ENCODE measurements around the gene OSBPL9. TPM values are rescaled to one million over a fixed set of nuclear protein-coding genes. Genes with fewer than 3 reads are reported as not detected.

Gene OSBPL9
- total RNA-seq, 4 donors from 2014 or later: 95.6 to 272 (median 128) TPM

- H3K27me3 ChIP-seq: no peaks in the 10 kb centered on the region
- 99% methylated on average over 2 of the region's 2 CpGs for WGBS, 2 donors
- intact Hi-C loops (cut with DNase I): no loop called here
- no peaks in the 10 kb centered on the region for H3K36me3 ChIP-seq
- H3K4me3 ChIP-seq (replicated peaks in 1 of 3): no peak overlapping the region
- DNase-seq: no peak
- no peaks in the 10 kb centered on the region for H3K9me3 ChIP-seq
- H3K4me1 ChIP-seq: no peaks in the 10 kb centered on the region
- no peak overlapping the region for H3K27ac ChIP-seq
- TF ChIP-seq CTCF (IDR thresholded peaks at IDR 0.05): no peak
Observed at GRCh38 chr1:51705035-51705434, 88.1 kb downstream of the OSBPL9 start.

GRCh38 chr1:51708911-51709760 is 92.2 kb downstream of the OSBPL9 start:
- Histone ChIP-seq H3K4me3 (replicated peaks in 1 of 3) (no peak overlapping the region), H3K36me3 (no peaks in the 10 kb centered on the region), H3K27me3 (no peaks in the 10 kb centered on the region), H3K27ac (no peak overlapping the region), H3K9me3 (no peaks in the 10 kb centered on the region), H3K4me1 (no peaks in the 10 kb centered on the region)
- WGBS, 2 donors: 82 to 85% methylated on average over 13 to 15 of the region's 15 CpGs
- intact Hi-C loops (cut with DNase I): no loop called here
- peak; percentile 35 to 45 for DNase-seq
- no peak for TF ChIP-seq CTCF (IDR thresholded peaks at IDR 0.05)
- TF ChIP-seq POLR2A (IDR thresholded peaks at IDR 0.05): no peak

- Histone ChIP-seq H3K4me1 (no peaks in the 10 kb centered on the region), H3K4me3 (replicated peaks in 1 of 3) (no peak overlapping the region), H3K27me3 (no peaks in the 10 kb centered on the region), H3K36me3 (no peaks in the 10 kb centered on the region), H3K9me3 (no peaks in the 10 kb centered on the region), H3K27ac (no peak overlapping the region)
- WGBS, 2 donors: 94 to 95% methylated on average over 2 of the region's 2 CpGs
- no peak for DNase-seq
- intact Hi-C loops (cut with DNase I): no loop called here
- TF ChIP-seq POLR2A (IDR thresholded peaks at IDR 0.05) (no peak), CTCF (IDR thresholded peaks at IDR 0.05) (no peak)
Observed at GRCh38 chr1:51709951-51710350, 93.1 kb downstream of the OSBPL9 start.

GRCh38 chr1:51712590-51712989 is 95.7 kb downstream of the OSBPL9 start:
- 98 to 100% methylated on average over 1 of the region's 1 CpG for WGBS, 2 donors
- Histone ChIP-seq H3K9me3 (no peaks in the 10 kb centered on the region), H3K4me1 (no peaks in the 10 kb centered on the region), H3K27ac (no peak overlapping the region), H3K36me3 (no peaks in the 10 kb centered on the region), H3K27me3 (no peaks in the 10 kb centered on the region), H3K4me3 (replicated peaks in 1 of 3) (no peak overlapping the region)
- intact Hi-C loops (cut with DNase I): no loop called here
- DNase-seq: no peak
- TF ChIP-seq POLR2A (IDR thresholded peaks at IDR 0.05) (no peak), CTCF (IDR thresholded peaks at IDR 0.05) (no peak)

- no peak for DNase-seq
- intact Hi-C loops (cut with DNase I): no loop called here
- 97% methylated on average over 8 of the region's 8 CpGs for WGBS, 2 donors
- Histone ChIP-seq H3K27me3 (no peaks in the 10 kb centered on the region), H3K4me3 (replicated peaks in 1 of 3) (no peak overlapping the region), H3K36me3 (no peaks in the 10 kb centered on the region), H3K27ac (no peak overlapping the region), H3K4me1 (no peaks in the 10 kb centered on the region), H3K9me3 (no peaks in the 10 kb centered on the region)
- TF ChIP-seq POLR2A (IDR thresholded peaks at IDR 0.05) (no peak), CTCF (IDR thresholded peaks at IDR 0.05) (no peak)
Observed at GRCh38 chr1:51714374-51715019, 97.6 kb downstream of the OSBPL9 start.
